HS-27A (cell line): ENCODE measurements around the gene JOSD1.
"Not testable (repeated sequence)": the region's sequence is repeated elsewhere in the genome, so short reads cannot be mapped to it uniquely, and the experiment has no call there.

Experiments used
- DNase-seq: peaks from one replicate; pipeline ENCODE4 v3.0.0-alpha.2; 2012; ENCODE audit warnings: low read depth, missing footprints

JOSD1 gene

DNA sequence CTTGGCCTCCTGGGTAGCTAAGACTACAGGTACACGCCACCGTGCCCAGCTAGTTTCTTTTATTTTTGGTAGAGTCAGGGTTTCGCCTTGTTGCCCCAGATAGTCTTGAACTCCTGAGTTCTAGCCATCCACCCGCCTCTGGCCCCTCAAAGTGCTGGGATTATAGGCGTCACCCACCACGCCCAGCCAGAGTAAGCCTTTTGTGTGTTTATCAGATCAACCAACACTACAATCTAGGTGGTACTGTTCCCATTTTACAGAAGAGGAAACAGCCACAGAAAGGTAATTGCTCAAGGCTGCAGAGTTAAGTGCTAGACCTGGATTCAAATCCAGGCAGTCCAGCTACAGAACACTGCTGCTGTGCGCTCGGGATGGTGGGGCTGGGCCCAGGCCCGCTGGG is 15.8 kb downstream of the JOSD1 start:
- DNase-seq: no peak

DNA sequence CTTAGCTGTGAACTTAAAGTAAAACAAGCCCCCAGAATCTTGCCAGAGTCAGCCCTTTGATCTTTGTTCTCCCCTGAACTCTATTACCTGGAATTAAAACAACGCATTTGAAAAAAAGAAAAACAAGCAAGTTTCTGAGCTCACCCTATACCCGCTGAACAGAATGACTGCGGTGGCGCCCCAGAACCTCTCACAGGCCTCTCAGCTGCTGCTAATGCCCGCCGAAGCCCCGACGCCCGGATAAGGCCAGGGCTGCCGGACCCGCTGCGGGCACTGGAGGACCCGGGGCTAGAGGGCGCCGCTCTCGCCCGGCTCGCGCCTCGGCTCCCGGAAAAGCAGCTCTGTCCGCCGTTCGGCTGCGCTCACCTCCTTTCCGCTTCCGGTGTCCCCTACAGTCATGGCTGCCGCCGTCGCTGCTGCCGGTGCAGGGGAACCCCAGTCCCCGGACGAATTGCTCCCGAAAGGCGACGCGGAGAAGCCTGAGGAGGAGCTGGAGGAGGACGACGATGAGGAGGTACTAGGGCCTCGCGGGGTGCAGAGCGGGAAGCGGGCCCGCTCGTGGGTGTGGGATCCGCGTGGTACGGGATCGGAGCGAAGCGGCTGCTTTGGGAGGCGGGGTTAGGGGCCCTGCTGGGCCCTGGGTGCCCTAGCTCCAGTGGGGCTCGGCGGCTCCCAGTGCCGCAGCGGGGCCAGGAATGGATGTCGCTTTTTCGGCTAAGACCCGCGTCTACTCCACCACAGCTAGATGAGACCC is 19.0 kb downstream of the JOSD1 start, which contains the start of gene TOMM22:
TSS of gene TOMM22 (plus strand) at position 376 of the 754 bp plus-strand sequence. CDS start at position 398, 22 bp downstream.
- peak; percentile 58 for DNase-seq

GRCh38 chr22:38675833-38676232 is 24.9 kb downstream of the JOSD1 start:
- DNase-seq: no peak

DNA sequence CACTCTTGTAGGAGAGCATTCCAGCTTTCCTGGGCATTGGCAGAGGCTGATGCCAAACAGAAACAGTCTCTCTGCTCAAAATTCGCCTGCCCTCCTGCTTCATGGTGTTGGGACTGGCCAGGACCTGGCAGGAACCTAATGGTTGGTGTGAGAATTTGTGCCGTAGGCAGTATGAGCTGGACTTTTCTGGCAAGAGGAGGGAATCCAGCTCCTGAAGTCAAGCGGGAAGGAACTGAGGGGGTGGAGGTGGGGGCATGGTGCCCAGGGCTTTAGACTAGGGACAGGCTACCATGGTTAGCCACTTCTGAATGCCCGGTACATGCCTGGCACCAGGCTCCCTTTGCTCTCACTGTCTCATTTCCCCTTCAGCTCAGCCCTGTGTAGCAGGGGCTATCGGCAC is 25.9 kb downstream of the JOSD1 start:
- no peak for DNase-seq

GRCh38 chr22:38657045-38657909 is 43.5 kb downstream of the JOSD1 start:
- DNase-seq: peak; percentile 4

GRCh38 chr22:38656256-38657044 is 44.3 kb downstream of the JOSD1 start, which contains the start of the genes CBY1 and FAM227A:
CBY1 (plus strand) TSS chr22:38656638; CDS start chr22:38668055, 11,417 bp downstream.
FAM227A (minus strand) TSS chr22:38656392; CDS start chr22:38650168, 6,224 bp downstream.
- DNase-seq: peak; percentile 55

DNA sequence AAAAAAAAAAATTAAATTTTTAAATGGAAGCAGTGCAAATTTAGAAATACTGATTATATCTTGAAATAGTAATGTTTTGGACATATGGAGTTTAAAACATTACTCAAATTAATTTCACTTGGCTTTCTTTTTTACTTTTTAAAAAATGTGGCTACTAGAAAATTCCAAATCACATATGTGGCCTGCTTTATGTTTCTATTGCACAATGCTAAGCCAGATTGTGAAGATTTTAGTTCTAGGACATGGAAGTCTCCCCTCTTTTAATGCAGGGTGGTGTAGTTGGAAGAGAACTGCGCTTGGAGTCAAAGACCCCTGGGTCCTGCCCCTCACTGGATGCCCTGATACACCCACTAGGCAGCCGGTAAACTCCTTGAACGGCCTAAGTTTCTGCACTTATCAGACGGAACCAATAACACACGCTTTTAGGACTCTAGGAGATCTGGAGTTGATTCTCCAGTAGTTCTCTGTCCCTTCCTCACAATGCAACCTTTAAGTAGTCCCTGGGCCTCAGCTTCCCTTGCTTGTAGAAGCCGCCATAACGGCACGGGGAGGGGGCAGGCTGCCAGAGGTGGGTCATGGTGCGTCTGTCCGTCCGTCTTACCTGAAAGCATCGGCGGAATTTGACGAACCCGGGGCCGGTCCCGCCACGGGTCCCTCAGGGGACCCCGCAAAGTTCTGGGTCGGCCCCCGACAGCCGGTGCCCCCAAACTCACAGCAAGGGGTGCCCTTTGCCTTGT is 45.1 kb downstream of the JOSD1 start:
- DNase-seq: no peak

GRCh38 chr22:38653741-38654140 is 47.0 kb downstream of the JOSD1 start:
- no peak for DNase-seq

- no peak for DNase-seq
These were observed 47.9 kb downstream of the JOSD1 start for GRCh38 chr22:38652859-38653258.

DNA sequence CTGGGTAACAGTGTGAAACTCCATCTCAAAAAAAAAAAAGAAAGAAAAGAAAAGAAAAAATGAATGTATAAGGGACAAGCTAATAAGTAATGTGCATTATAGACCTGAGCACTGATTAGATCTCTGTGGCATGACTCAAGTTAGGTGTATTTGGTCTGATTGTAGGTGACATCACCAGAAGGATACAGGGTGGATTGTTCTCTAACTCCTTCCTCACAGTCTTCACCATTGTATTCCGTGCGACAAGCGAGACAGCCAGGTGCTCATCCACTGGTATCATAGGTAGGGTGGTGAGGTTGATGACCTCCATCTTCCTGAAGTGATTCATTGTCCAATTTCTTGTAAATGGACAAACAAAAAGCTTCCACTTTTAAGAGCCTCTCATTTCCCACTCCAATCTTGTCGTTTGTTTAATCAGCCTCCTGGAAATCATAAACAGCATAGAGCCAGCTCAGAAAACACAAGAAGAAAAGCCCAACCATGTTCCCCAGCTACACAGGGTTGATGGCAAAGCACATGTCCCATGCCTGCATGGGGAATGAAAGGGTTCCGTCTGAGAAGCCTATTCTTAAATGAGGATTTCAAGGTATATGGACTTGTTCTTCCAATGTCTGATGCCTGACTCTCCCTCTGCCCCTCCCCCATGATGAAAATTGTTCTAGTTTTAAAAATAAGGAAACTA is 50.8 kb downstream of the JOSD1 start:
- no peak for DNase-seq

DNA sequence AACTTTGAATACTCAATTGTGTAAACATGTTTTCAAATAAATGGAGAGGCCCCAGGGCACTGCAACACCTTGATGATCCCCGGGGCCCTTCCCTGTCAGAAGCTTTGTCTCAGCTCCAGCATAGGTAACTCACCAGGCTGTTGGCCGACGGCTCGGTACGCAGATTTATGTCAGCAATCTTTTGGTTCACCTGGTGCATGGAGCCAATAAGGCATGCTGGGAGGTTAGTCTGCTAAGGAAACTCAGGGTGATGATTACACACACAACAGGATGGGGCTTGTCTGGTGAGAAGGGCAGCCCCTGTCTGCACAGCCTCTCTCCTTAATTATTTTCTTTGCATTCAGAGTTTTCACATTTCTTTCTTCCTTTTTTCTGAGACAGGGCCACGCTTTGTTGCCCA is 55.3 kb downstream of the JOSD1 start:
- DNase-seq: no peak

DNA sequence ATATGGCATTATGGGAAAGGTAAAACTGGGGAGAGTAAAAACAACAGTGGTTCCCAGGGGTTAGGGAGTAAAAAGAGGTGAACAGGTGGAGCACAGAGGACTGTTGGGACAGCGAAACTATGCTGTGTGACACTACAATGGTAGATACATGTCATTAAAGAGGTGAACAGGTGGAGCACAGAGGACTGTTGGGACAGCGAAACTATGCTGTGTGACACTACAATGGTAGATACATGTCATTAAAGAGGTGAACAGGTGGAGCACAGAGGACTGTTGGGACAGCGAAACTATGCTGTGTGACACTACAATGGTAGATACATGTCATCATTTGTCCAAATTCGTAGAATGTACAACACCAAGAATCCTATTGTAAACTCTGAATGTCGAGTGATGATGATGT is 56.5 kb downstream of the JOSD1 start:
- not testable (repeated sequence) for DNase-seq

- DNase-seq: no peak
These were observed 59.2 kb downstream of the JOSD1 start for GRCh38 chr22:38641476-38642040.

GRCh38 chr22:38638728-38639127 is 62.0 kb downstream of the JOSD1 start:
- no peak for DNase-seq

DNA sequence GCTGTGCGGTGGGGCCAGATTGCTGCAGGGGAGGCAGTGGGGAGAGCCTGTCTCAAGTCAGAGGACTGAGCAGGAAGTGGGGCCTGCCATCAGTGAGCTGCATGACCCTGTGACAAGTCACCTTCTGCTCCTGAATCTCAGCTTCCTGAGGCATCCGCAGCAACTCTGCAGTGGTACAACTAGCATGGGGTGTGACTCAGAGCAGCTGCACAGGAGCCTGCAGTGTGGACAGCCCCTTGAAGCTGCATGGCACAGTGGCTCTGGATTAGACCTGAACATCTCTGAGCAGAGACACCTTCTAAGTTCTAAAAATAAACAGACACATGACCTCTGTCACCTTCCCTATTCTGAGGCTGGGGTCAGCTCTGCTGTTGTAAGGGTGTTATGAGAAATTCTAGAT is 62.5 kb downstream of the JOSD1 start:
- DNase-seq: no peak
